ENCODE data around the gene TBC1D5. TPM values are rescaled to one million over a fixed set of nuclear protein-coding genes. Genes with fewer than 3 reads are reported as not detected.
"Not testable (repeated sequence)": the region's sequence is repeated elsewhere in the genome, so short reads cannot be mapped to it uniquely, and the experiment has no call there.

TBC1D5 gene
- total and polyA plus RNA-seq, 12 donors: 6.7 to 35.6 (median 30.5) TPM

DNA sequence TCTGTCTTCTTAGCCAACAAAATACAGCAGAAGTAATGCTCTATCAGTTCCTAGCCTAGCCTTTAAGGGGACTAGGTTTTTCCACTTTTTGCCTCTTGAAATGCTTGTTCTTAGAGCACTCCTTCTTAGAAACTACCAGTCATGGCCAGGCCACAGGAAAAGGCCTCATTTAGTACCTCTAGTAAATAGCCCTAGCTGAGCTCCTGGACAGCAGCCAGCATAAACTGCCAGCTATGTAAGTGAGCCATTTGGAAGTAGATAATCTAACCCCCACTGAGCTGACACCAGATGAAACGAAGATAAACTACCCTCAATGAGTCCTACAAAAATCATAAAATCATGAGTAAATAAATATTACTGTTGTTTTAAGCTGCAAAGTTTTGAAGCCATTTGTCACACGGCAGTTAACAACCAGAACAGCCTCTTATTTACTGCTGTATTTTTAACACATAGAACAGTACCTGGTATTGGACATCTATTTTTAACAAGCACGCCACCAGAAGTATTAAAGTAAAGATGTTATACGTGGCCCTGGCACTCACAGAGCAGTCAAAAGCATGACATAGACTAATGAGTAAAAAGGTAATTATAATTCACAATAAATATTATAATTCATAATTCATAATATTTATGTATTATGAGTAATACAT is 12.0 kb downstream of the TBC1D5 start:
- DNase-seq: no peak

DNA sequence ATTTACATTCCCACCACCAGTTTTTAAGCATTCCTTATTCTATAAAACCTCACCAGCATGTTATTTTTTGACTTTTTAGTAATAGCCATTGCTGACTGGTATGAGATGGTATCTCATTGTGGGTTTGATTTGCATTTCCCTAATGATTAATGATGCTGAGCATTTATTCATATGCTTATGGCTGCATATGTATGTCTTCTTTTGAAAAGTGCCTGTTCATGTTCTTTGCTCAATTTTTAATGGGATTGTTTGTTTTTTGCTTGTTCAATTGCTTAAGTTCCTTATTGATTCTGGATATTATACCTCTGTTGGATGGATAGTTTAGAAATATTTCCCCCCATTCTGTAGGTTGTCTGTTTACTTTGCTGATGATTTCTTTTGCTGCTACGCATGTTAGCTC is 16.1 kb downstream of the TBC1D5 start:
- Histone ChIP-seq H3K9me3 (peaks cover 0 to 25% (median 0%) of the 10 kb centered on the region in 11 donors), H3K4me3 (no peak overlapping the region), H3K4me1 (peaks cover 0 to 8% (median 0%) of the 10 kb centered on the region in 9 donors), H3K27me3 (no peaks in the 10 kb centered on the region), H3K27ac (no peak overlapping the region), H3K36me3 (peaks cover 0 to 27% (median 8%) of the 10 kb centered on the region in 9 donors)
- WGBS, 2 donors: 97 to 99% methylated on average over 1 of the region's 1 CpG
- no peak for ATAC-seq
- TF ChIP-seq, protein P1, sequence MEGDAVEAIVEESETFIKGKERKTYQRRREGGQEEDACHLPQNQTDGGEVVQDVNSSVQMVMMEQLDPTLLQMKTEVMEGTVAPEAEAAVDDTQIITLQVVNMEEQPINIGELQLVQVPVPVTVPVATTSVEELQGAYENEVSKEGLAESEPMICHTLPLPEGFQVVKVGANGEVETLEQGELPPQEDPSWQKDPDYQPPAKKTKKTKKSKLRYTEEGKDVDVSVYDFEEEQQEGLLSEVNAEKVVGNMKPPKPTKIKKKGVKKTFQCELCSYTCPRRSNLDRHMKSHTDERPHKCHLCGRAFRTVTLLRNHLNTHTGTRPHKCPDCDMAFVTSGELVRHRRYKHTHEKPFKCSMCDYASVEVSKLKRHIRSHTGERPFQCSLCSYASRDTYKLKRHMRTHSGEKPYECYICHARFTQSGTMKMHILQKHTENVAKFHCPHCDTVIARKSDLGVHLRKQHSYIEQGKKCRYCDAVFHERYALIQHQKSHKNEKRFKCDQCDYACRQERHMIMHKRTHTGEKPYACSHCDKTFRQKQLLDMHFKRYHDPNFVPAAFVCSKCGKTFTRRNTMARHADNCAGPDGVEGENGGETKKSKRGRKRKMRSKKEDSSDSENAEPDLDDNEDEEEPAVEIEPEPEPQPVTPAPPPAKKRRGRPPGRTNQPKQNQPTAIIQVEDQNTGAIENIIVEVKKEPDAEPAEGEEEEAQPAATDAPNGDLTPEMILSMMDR (IDR thresholded peaks at IDR 0.05): no peak
- intact Hi-C loops (cut with DNase I): no loop called here
- DNase-seq: no peak

More for the DNA sequence above, 12.0 kb downstream of the TBC1D5 start:
- Histone ChIP-seq H3K4me3 (no peak overlapping the region), H3K27me3 (no peaks in the 10 kb centered on the region), H3K36me3 (peaks cover 0 to 25% (median 8%) of the 10 kb centered on the region in 9 donors), H3K27ac (no peak overlapping the region), H3K9me3 (peaks cover 0 to 20% (median 0%) of the 10 kb centered on the region in 11 donors), H3K4me1 (peaks cover 0 to 24% (median 0%) of the 10 kb centered on the region in 9 donors)
- peak in 2 of 8 donors; percentile 37 to 63 for ATAC-seq
- intact Hi-C loops (cut with DNase I): no loop called here
- TF ChIP-seq, protein P1 (IDR thresholded peaks at IDR 0.05): no peak
- WGBS, 2 donors: 42 to 63% methylated on average over 4 of the region's 4 CpGs

DNA sequence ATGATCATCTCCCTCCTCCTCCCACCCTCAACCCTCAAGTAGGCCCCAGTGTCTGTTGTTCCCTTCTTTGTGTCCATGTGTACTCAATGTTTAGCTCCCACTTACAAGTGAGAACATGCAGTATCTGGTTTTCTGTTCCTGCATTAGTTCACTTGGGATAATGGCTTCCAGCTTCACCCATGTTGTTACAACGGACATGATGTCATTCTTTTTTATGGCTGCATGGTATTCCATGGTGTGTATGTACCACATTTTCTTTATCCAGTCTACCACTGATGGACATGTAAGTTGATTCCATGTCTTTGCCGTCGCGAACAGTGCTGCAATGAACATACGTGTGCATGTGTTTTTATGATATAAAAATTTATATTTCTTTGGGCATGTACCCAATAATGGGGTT is 16.6 kb downstream of the TBC1D5 start:
- intact Hi-C loops (cut with DNase I); ATAC-seq; H3K4me3 ChIP-seq; DNase-seq; H3K4me1 ChIP-seq; H3K27ac ChIP-seq; H3K27me3 ChIP-seq: not testable (repeated sequence)
- H3K9me3 ChIP-seq: peaks cover 0 to 25% (median 0%) of the 10 kb centered on the region in 11 donors
- WGBS, 2 donors: 98 to 99% methylated on average over 5 of the region's 5 CpGs
- H3K36me3 ChIP-seq: peaks cover 0 to 27% (median 8%) of the 10 kb centered on the region in 9 donors

DNA sequence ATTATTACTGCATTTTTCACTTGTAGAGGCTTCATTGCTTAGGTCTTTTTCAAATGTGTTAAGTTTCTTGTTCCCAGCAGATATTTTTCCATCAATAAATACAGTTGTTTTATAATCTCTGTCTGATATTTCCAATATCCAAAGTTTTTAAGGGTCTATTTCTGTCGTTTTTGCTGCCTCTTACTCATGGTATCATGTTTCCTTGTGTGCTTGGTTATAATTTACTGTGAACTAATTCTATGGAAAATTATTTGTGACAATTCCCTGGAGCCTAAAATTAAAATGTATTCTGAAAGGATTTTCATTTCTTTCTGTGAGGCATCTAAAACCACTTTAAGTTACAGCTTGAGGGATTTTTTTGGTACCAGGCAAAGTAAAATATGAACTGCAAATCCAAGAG is 17.5 kb downstream of the TBC1D5 start:
- H3K27ac ChIP-seq: no peak overlapping the region
- peaks cover 0 to 8% (median 0%) of the 10 kb centered on the region in 9 donors for H3K4me1 ChIP-seq
- H3K36me3 ChIP-seq: peaks cover 0 to 27% (median 7%) of the 10 kb centered on the region in 9 donors
- DNase-seq (no peak), ATAC-seq (no peak)
- H3K9me3 ChIP-seq: peaks cover 0 to 16% (median 0%) of the 10 kb centered on the region in 11 donors
- TF ChIP-seq, protein P1 (IDR thresholded peaks at IDR 0.05): no peak
- intact Hi-C loops (cut with DNase I): no loop called here
- no peak overlapping the region for H3K4me3 ChIP-seq
- no peaks in the 10 kb centered on the region for H3K27me3 ChIP-seq
- WGBS, 2 donors: 84 to 92% methylated on average over 1 of the region's 1 CpG

DNA sequence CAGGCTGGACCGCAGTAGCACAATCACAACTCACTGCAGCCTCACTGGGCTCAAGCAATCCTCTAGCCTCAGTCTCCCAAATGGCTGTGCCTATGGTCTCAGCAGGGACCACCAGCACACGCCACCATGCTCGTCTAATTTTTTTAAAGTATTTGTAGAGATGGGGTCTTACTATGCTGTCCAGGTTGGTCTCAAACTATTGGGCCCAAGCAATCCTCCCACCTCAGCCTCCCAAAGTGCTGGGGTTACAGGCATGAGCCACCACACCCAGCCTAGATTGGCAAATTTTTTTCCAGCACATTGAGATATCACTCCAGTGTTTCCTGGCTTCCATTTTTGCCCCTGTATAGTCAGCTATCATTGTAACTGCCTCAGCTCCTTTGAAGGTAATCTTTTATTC is 18.3 kb downstream of the TBC1D5 start:
- ATAC-seq: no peak
- peaks cover 0 to 16% (median 0%) of the 10 kb centered on the region in 11 donors for H3K9me3 ChIP-seq
- H3K36me3 ChIP-seq: peaks cover 0 to 27% (median 7%) of the 10 kb centered on the region in 9 donors
- no peak overlapping the region for H3K27ac ChIP-seq
- TF ChIP-seq, protein P1 (IDR thresholded peaks at IDR 0.05): no peak
- 96 to 98% methylated on average over 3 of the region's 3 CpGs for WGBS, 2 donors
- H3K27me3 ChIP-seq: no peaks in the 10 kb centered on the region
- DNase-seq: no peak
- intact Hi-C loops (cut with DNase I): no loop called here
- H3K4me1 ChIP-seq: peaks cover 0 to 10% (median 0%) of the 10 kb centered on the region in 9 donors
- H3K4me3 ChIP-seq: no peak overlapping the region
